COR-L47 (cell line): ENCODE results near the gene PARK7.

ENCODE experiments used
- DNase-seq: peaks from one replicate; lab custom pipeline; 2025; lab: John Stamatoyannopoulos, UW

Gene PARK7

GRCh38 chr1:8024329-8024728 lies 62.8 kb downstream of the PARK7 start:
- no peak for DNase-seq

- DNase-seq = no peak
These were observed 63.7 kb downstream of the PARK7 start for GRCh38 chr1:8025061-8025670.

- DNase-seq = no peak
These were observed 64.2 kb downstream of the PARK7 start for GRCh38 chr1:8025671-8026144.

- DNase-seq = peak; percentile 92
These were observed 64.9 kb downstream of the PARK7 start, which contains the start of gene ERRFI1 for GRCh38 chr1:8026153-8026975. TSS of gene ERRFI1 (minus strand) at chr1:8026309. CDS start at chr1:8015619, 10,690 bp downstream.

- no peak for DNase-seq
These were observed 65.7 kb downstream of the PARK7 start for GRCh38 chr1:8026976-8027747.

- DNase-seq = no peak
These were observed 66.4 kb downstream of the PARK7 start for GRCh38 chr1:8027748-8028570.

GRCh38 chr1:8028571-8028910 lies 67.0 kb downstream of the PARK7 start:
- DNase-seq = no peak

GRCh38 chr1:8031176-8031785 lies 69.8 kb downstream of the PARK7 start:
- DNase-seq = peak; percentile 59

- no peak for DNase-seq
These were observed 70.9 kb downstream of the PARK7 start for GRCh38 chr1:8032366-8032910.

- DNase-seq = no peak
These were observed 71.8 kb downstream of the PARK7 start for GRCh38 chr1:8033322-8033721.
